ENCODE data around the gene NDEL1.

NDEL1 gene

GRCh38 chr17:8435245-8436168 lies at the start of gene NDEL1:
Gene NDEL1 (plus strand): TSS chr17:8435884. CDS start chr17:8444272, 8,388 bp downstream.
- DNase-seq, result peak; percentile 99

GRCh38 chr17:8386841-8387240 lies 48.8 kb upstream of the NDEL1 start:
- DNase-seq, result no peak

GRCh38 chr17:8387914-8388651 lies 47.6 kb upstream of the NDEL1 start:
- no peak for DNase-seq

- DNase-seq, result no peak
Measured at GRCh38 chr17:8391711-8392110, 44.0 kb upstream of the NDEL1 start.

- no peak for DNase-seq
Measured at GRCh38 chr17:8392274-8392673, 43.4 kb upstream of the NDEL1 start.

- no peak for DNase-seq
Measured at GRCh38 chr17:8392674-8393469, 42.8 kb upstream of the NDEL1 start.

- no peak for DNase-seq
Measured at GRCh38 chr17:8393470-8394231, 42.0 kb upstream of the NDEL1 start.

- peak; percentile 6 for DNase-seq
Measured at GRCh38 chr17:8394497-8394896, 41.2 kb upstream of the NDEL1 start.

GRCh38 chr17:8397636-8398035 lies 38.0 kb upstream of the NDEL1 start, which contains the start of gene RNF222:
Gene RNF222 (minus strand): TSS chr17:8397827. CDS start chr17:8393461, 4,366 bp downstream.
- no peak for DNase-seq

GRCh38 chr17:8398980-8399379 lies 36.7 kb upstream of the NDEL1 start:
- no peak for DNase-seq

- no peak for DNase-seq
Measured at GRCh38 chr17:8401107-8401506, 34.6 kb upstream of the NDEL1 start.

- DNase-seq, result no peak
Measured at GRCh38 chr17:8402921-8403536, 32.7 kb upstream of the NDEL1 start.

GRCh38 chr17:8405499-8406016 lies 30.1 kb upstream of the NDEL1 start:
- no peak for DNase-seq

GRCh38 chr17:8406174-8406573 lies 29.5 kb upstream of the NDEL1 start:
- no peak for DNase-seq

- no peak for DNase-seq
Measured at GRCh38 chr17:8408371-8408770, 27.3 kb upstream of the NDEL1 start.

GRCh38 chr17:8409966-8410882 lies 25.5 kb upstream of the NDEL1 start:
- DNase-seq, result peak; percentile 94

- no peak for DNase-seq
Measured at GRCh38 chr17:8410883-8411238, 24.8 kb upstream of the NDEL1 start.

- no peak for DNase-seq
Measured at GRCh38 chr17:8412089-8412488, 23.6 kb upstream of the NDEL1 start.

GRCh38 chr17:8413328-8413727 lies 22.4 kb upstream of the NDEL1 start:
- DNase-seq, result no peak

- DNase-seq, result no peak
Measured at GRCh38 chr17:8413938-8414337, 21.7 kb upstream of the NDEL1 start.

- DNase-seq, result no peak
Measured at GRCh38 chr17:8417806-8418205, 17.9 kb upstream of the NDEL1 start.
